ENCODE results near the gene OR52A5.

- TF ChIP-seq STAT1 (IDR thresholded peaks at IDR 0.05; ENCODE audit: unreplicated experiment) (no peak), CTCF (conservative IDR thresholded peaks at IDR 0.05; ENCODE audit: low read depth in 2 of 2) (no peak), POLR2AphosphoS5 (IDR thresholded peaks at IDR 0.05; ENCODE audit: low read depth) (no peak), REST (IDR thresholded peaks at IDR 0.05; ENCODE audit: unreplicated experiment) (no peak), EZH2phosphoT487 (IDR thresholded peaks at IDR 0.05; ENCODE audit: unreplicated experiment) (no peak), CREB1 (CRISPR knock-in tag; IDR thresholded peaks at IDR 0.05; ENCODE audit: low read depth) (no peak), EZH2 (IDR thresholded peaks at IDR 0.05; ENCODE audit: low read depth, unreplicated experiment) (no peak), ETS1 (IDR thresholded peaks at IDR 0.05) (no peak), JUNB (IDR thresholded peaks at IDR 0.05; ENCODE audit: unreplicated experiment) (no peak)
Measured at GRCh38 chr11:5137996-5138395, at the start of gene OR52A5.

All from GM23338 (cell line).